SU-DHL-6 (cell line): Measurements from ENCODE around the gene B4GALT6.

Experiments used
- CTCF ChIP-seq: fragments of 200-600 bp; sonication (generic); IDR thresholded peaks from one replicate; pipeline ENCODE4 v1.5.1; 2017; ENCODE audit warnings: antibody characterized with exemption, mild to moderate bottlenecking, low read length, moderate library complexity; ENCODE audit not compliant: insufficient read depth, poor library complexity, severe bottlenecking
- EZH2phosphoT487 ChIP-seq: fragments of 200-600 bp; sonication (generic), shearing (Covaris generic); conservative IDR thresholded peaks from 2 replicates; pipeline ENCODE4 v1.6.1; 2018; ENCODE audit warnings: mild to moderate bottlenecking, antibody characterized with exemption, low read length, moderate library complexity, mixed read lengths

- no peak for TF ChIP-seq CTCF
- TF ChIP-seq EZH2phosphoT487: no peak
Observed at GRCh38 chr18:31609886-31610285, 74.5 kb downstream of the B4GALT6 start.
